Urinary bladder (tissue), 4 donors: Measurements from ENCODE around the gene GALR3. TPM values are rescaled to one million over a fixed set of nuclear protein-coding genes. Genes with fewer than 3 reads are reported as not detected.
"Not testable (repeated sequence)": the region's sequence is repeated elsewhere in the genome, so short reads cannot be mapped to it uniquely, and the experiment has no call there.

Source experiments
- DNase-seq: peaks from one replicate; pipeline ENCODE4 v3.0.0-alpha.2; 2015; ENCODE audit errors: extremely low spot score
- H3K27ac ChIP-seq: one replicate; pipeline ENCODE4 v1.5.1; 2013; ENCODE audit warnings: low read depth, mild to moderate bottlenecking, moderate library complexity
- H3K36me3 ChIP-seq: one replicate; pipeline ENCODE4 v1.6.1; 2013; ENCODE audit warnings: mild to moderate bottlenecking, moderate library complexity; ENCODE audit not compliant: insufficient read depth
- H3K4me1 ChIP-seq: one replicate; pipeline ENCODE4 v1.6.1; 2013; ENCODE audit warnings: mild to moderate bottlenecking, moderate library complexity; ENCODE audit not compliant: insufficient read depth
- H3K4me3 ChIP-seq: one replicate; pipeline ENCODE4 v1.5.1; 2013; ENCODE audit warnings: low read depth, low read length
- WGBS: extraction: QIAGEN DNeasy Blood & Tissue Kit; methylation state at CpG from one replicate; pipeline ENCODE4 v1.1.7; 2013; 5-methylcytosine and 5-hydroxymethylcytosine counted together
- polyA plus RNA-seq: library from polyadenylated mRNA; stranded (reverse); fragments of 200-250 nt; gene quantifications from one replicate; pipeline ENCODE4 v1.2.3, GENCODE V29; 2013
- total RNA-seq: library from RNA; depleted of rRNA; stranded (reverse); fragments of >200 nt; gene quantifications from one replicate; pipeline ENCODE4 v1.2.3, GENCODE V29; 2014
- donor health status: healthy with polysubstance abuse.
- donor health status: healthy.

The GALR3 gene
- total and polyA plus RNA-seq, 2 donors: not detected

- H3K4me1 ChIP-seq: no peaks in the 10 kb centered on the region
- 62% methylated on average over 2 of the region's 2 CpGs for WGBS
- DNase-seq: no peak
- no peak overlapping the region for H3K4me3 ChIP-seq
- no peaks in the 10 kb centered on the region for H3K36me3 ChIP-seq
- no peak overlapping the region for H3K27ac ChIP-seq
Measured at GRCh38 chr22:37794376-37794775, 28.8 kb upstream of the GALR3 start.

DNA sequence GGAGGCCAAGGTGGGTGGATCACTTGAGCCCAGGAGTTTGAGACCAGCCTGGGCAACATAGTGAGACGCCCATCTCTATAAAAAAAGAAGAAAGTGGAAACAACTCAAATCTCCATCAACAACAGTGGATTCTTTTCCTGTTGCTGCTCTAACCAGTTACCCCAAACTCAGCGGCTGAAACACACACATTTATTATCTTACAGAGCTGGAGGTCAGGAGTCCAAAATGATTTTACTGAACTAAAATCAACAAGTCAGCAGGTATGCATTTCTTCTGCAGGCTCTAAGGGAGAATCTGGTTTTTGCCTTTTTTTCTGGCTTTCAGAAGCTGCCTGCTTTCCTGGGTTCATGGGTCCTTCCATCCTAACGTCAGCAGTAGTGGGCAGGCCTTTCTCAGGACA lies 27.1 kb upstream of the GALR3 start:
- no peak for DNase-seq

DNA sequence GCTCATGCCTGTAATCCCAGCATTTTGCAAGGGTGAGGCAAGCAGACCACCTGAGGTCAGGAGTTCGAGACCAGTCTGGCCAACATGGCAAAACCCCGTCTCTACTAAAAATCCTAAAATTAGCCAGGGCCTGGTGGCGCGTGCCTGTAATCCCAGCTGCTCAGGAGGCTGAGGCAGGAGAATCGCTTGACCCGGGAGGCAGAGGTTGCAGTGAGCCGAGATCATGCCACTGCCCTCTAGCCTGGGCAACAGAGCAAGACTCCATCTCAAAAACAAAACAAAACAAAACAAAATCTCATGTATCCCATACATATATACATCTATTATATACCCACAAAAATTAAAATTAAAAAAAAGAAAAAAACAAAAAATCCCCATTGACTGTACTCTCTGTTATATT lies 25.9 kb upstream of the GALR3 start:
- H3K4me3 ChIP-seq, H3K4me1 ChIP-seq, H3K27ac ChIP-seq, H3K36me3 ChIP-seq, DNase-seq: not testable (repeated sequence)
- WGBS: 91% methylated on average over 7 of the region's 7 CpGs

More for the DNA sequence above, 27.1 kb upstream of the GALR3 start:
- Histone ChIP-seq H3K4me3 (no peak overlapping the region), H3K27ac (no peak overlapping the region), H3K36me3 (no peaks in the 10 kb centered on the region), H3K4me1 (no peaks in the 10 kb centered on the region)
- 86% methylated on average over 3 of the region's 3 CpGs for WGBS

GRCh38 chr22:37797874-37798500 lies 25.2 kb upstream of the GALR3 start:
- Histone ChIP-seq H3K36me3 (no peaks in the 10 kb centered on the region), H3K4me3 (no peak overlapping the region), H3K4me1 (no peaks in the 10 kb centered on the region), H3K27ac (no peak overlapping the region)
- WGBS: 48% methylated on average over 14 of the region's 14 CpGs
- no peak for DNase-seq

- not testable (repeated sequence) for H3K4me3 ChIP-seq, DNase-seq, H3K36me3 ChIP-seq, H3K27ac ChIP-seq, H3K4me1 ChIP-seq
- 87% methylated on average over 9 of the region's 9 CpGs for WGBS
Measured at GRCh38 chr22:37799979-37800378, 23.2 kb upstream of the GALR3 start.

GRCh38 chr22:37801946-37802309 lies 21.3 kb upstream of the GALR3 start:
- 3% methylated on average over 13 of the region's 13 CpGs for WGBS
- H3K4me1 ChIP-seq: no peaks in the 10 kb centered on the region
- peak overlapping the region; percentile 51 for H3K4me3 ChIP-seq
- no peak for DNase-seq
- no peaks in the 10 kb centered on the region for H3K36me3 ChIP-seq
- no peak overlapping the region for H3K27ac ChIP-seq

GRCh38 chr22:37802310-37803194 lies 20.6 kb upstream of the GALR3 start:
- Histone ChIP-seq H3K4me1 (no peaks in the 10 kb centered on the region), H3K4me3 (peak overlapping the region; percentile 51), H3K27ac (peak overlapping the region; percentile 62), H3K36me3 (no peaks in the 10 kb centered on the region)
- 2% methylated on average over 63 of the region's 63 CpGs for WGBS
- DNase-seq: no peak

- no peak overlapping the region for H3K27ac ChIP-seq
- H3K36me3 ChIP-seq: no peaks in the 10 kb centered on the region
- H3K4me1 ChIP-seq: no peaks in the 10 kb centered on the region
- no peak for DNase-seq
- H3K4me3 ChIP-seq: no peak overlapping the region
- 48% methylated on average over 16 of the region's 16 CpGs for WGBS
Measured at GRCh38 chr22:37803195-37803638, 20.0 kb upstream of the GALR3 start.

DNA sequence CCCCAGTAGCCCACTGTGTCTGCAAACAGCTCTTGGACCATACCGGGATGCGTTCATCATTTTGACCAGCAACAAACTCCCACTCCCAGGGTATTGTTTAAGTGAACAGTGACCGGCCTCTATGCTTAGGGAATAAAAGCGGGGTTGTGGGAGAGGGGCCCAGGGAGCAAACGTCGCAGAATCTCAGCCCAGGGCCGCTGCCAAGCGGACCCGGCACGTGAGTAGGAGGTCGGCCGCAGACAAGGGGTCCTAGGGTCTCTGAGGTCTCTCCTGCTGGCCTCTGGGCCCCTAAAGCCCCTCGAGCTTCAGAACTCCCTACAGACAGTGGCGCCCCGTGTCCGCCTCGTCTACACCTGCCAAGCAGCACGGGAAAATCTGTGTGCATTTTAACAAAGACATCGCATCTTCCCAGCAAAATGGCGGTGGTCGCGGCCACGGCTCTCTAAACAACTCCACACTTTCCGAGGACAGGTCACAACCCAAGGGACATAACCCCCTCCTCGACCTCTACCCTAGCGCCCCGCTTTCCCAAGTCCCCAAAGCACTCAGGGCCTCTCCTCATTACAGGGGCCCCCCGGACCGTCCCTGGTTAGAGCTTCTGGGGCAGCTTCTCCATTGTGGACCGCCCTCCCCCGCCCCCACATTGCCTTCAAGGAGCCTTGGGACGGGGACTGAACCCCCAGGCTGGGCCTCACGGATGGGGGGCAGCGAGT lies 19.4 kb upstream of the GALR3 start:
- Histone ChIP-seq H3K27ac (no peak overlapping the region), H3K4me3 (no peak overlapping the region)
- 59% methylated on average over 34 of the region's 34 CpGs for WGBS

DNA sequence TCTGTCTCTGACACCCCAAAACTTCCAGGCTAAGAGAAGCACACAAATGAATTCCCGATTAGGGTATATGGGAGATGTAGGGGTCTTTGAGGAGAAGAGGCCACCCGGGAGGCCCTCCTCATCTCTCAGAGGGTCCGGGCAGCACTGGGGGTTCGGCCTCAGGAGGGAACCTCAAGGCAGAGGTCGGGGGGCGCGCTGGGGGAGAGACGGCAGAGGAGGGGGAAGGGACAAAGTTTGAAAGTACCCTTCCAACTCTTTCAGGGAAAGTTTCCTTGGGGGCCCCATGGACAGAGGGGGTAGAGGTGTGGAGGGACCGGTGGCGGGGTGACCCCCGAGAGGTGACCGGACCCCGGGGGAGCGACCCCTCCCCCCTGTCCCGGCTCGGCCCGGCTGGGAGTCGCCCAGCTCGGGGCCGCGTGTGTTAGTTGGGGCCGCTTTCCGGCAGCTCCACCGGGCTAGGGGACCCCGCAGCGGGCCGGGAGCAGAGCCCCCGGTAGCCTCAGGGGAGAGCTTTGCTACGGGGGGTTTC lies 18.8 kb upstream of the GALR3 start:
- H3K27ac ChIP-seq: peak overlapping the region; percentile 71
- no peaks in the 10 kb centered on the region for H3K4me1 ChIP-seq
- DNase-seq: no peak
- peak overlapping the region; percentile 51 for H3K4me3 ChIP-seq
- 6% methylated on average over 29 of the region's 29 CpGs for WGBS
- no peaks in the 10 kb centered on the region for H3K36me3 ChIP-seq

More for the DNA sequence above, 19.4 kb upstream of the GALR3 start:
- H3K4me1 ChIP-seq: no peaks in the 10 kb centered on the region
- DNase-seq: no peak
- H3K36me3 ChIP-seq: no peaks in the 10 kb centered on the region

GRCh38 chr22:37804881-37805809 lies 18.0 kb upstream of the GALR3 start:
- no peaks in the 10 kb centered on the region for H3K4me1 ChIP-seq
- no peak for DNase-seq
- WGBS: 2% methylated on average over 87 of the region's 87 CpGs
- peak overlapping the region; percentile 51 for H3K4me3 ChIP-seq
- H3K27ac ChIP-seq: peak overlapping the region; percentile 71
- H3K36me3 ChIP-seq: no peaks in the 10 kb centered on the region

GRCh38 chr22:37805810-37806277 lies 17.3 kb upstream of the GALR3 start:
- H3K4me1 ChIP-seq: no peaks in the 10 kb centered on the region
- no peak for DNase-seq
- 31% methylated on average over 10 of the region's 10 CpGs for WGBS

More at GRCh38 chr22:37805810-37806277, 17.3 kb upstream of the GALR3 start:
- Histone ChIP-seq H3K36me3 (no peaks in the 10 kb centered on the region), H3K4me3 (peak overlapping the region; percentile 51), H3K27ac (peak overlapping the region; percentile 59)
